HepG2 (cell line): ENCODE data around the gene MEGF11. TPM values are rescaled to one million over a fixed set of nuclear protein-coding genes. Genes with fewer than 3 reads are reported as not detected.

Source experiments
- ATAC-seq: fragments of 200-7000 bp; cut with Tn5 transposase; 3 replicates; pipeline ENCODE4 v1.9.1; 2020; ENCODE audit warnings: mild to moderate bottlenecking, moderate library complexity
- BruUV-seq: library from RNA; stranded (reverse); fragments of 400-500 nt; replicated peaks from 2 replicates; lab custom pipeline; 2021; lab: Mats Ljungman, UMichigan
- CTCF ChIA-PET: fragments of 300-600 bp; formaldehyde crosslinking; extraction: SDS; loops from one replicate; lab custom pipeline; 2021; ENCODE audit warnings: low total read pairs, inconsistent platforms, low intra/inter-chr PET ratio; lab: Yijun Ruan, JAX
- POLR2A ChIA-PET: fragments of 350-600 bp; sonication (Branson Sonifier 250); formaldehyde crosslinking; loops from one replicate; lab custom pipeline; 2020; ENCODE audit warnings: antibody characterized with exemption, inconsistent platforms; lab: Yijun Ruan, JAX
- DNase-seq: peaks from one replicate; pipeline ENCODE4 v3.0.0-alpha.2; 2015; ENCODE audit warnings: low spot score
- FAIRE-seq: peaks from 3 replicates; lab custom pipeline; 2011; peaks lifted over from hg19 to GRCh38; lab: Jason Lieb, UNC
- H2AFZ ChIP-seq: one replicate; pipeline ENCODE4 v1.6.1; 2011; ENCODE audit warnings: low read length, inconsistent platforms
- H3K27ac ChIP-seq: fragments of 300-600 bp; 3 replicates; pipeline ENCODE4 v1.8.0; 2011; ENCODE audit warnings: mixed run types, mild to moderate bottlenecking, mixed read lengths, low read length, inconsistent platforms; ENCODE audit not compliant: insufficient read depth; ENCODE audit errors: extremely low read length
- H3K27me3 ChIP-seq, 2 experiments: fragments of 200-600 bp in 1 of 2; 2 replicates in 1 of 2; 3 replicates in 1 of 2; pipeline versions ENCODE4 v1.6.0 to v1.8.0; 2011; ENCODE audit warnings: low read length in 2 of 2, mild to moderate bottlenecking in 2 of 2, moderate library complexity in 2 of 2, inconsistent platforms in 1 of 2; ENCODE audit not compliant: insufficient read depth in 2 of 2, control insufficient read depth in 1 of 2
- H3K36me3 ChIP-seq, 2 experiments: fragments of 200-600 bp in 1 of 2; replicated peaks in 1 of 2; 2 replicates in 1 of 2; 3 replicates in 1 of 2; pipeline versions ENCODE4 v1.5.1 to v1.8.0; 2011; ENCODE audit warnings: low read length in 2 of 2, inconsistent platforms in 1 of 2; ENCODE audit not compliant: insufficient read depth in 2 of 2, control insufficient read depth in 1 of 2
- H3K4me1 ChIP-seq: 2 replicates; pipeline ENCODE4 v1.5.1; 2012; ENCODE audit warnings: low read length, inconsistent platforms; ENCODE audit not compliant: insufficient read depth
- H3K4me2 ChIP-seq: 2 replicates; pipeline ENCODE4 v1.6.0; 2011; ENCODE audit warnings: low read depth, low read length, inconsistent platforms
- H3K4me3 ChIP-seq, 3 experiments: fragments of 200-600 bp in 1 of 3; sonication (generic), shearing (Covaris generic) in 1 of 3; replicated peaks in 1 of 3; 2 replicates each; pipeline ENCODE4 v1.5.1; 2011 to 2016; ENCODE audit warnings: low read length in 3 of 3, inconsistent platforms in 2 of 3, low read depth in 2 of 3, mild to moderate bottlenecking in 2 of 3, control low read depth in 1 of 3, mixed read lengths in 1 of 3; ENCODE audit not compliant: insufficient read depth in 1 of 3
- H3K79me2 ChIP-seq: one replicate; pipeline ENCODE4 v1.6.1; 2011; ENCODE audit warnings: low read length, inconsistent platforms; ENCODE audit not compliant: insufficient read depth
- H3K9ac ChIP-seq: 2 replicates; pipeline ENCODE4 v1.6.0; 2011; ENCODE audit warnings: mild to moderate bottlenecking, low read depth, low read length, inconsistent platforms; ENCODE audit not compliant: insufficient read depth
- H3K9me3 ChIP-seq: 2 replicates; pipeline ENCODE4 v1.5.1; 2012; ENCODE audit warnings: mild to moderate bottlenecking, low read length
- H4K20me1 ChIP-seq: 2 replicates; pipeline ENCODE4 v1.6.0; 2011; ENCODE audit warnings: inconsistent platforms, mild to moderate bottlenecking, low read length, moderate library complexity; ENCODE audit not compliant: insufficient read depth
- GATAD1 ChIP-seq: IDR thresholded peaks from 2 replicates; pipeline ENCODE4 v1.6.1; 2016; ENCODE audit warnings: missing genetic modification reagents, missing compliant biosample characterization
- MXI1 ChIP-seq: IDR thresholded peaks from 3 replicates; pipeline ENCODE4 v1.6.1; 2012; ENCODE audit warnings: low read depth, low read length, inconsistent platforms, borderline replicate concordance
- NCOR1 ChIP-seq: fragments of 200-600 bp; sonication (generic); IDR thresholded peaks from 2 replicates; pipeline ENCODE4 v1.7.0; 2017; ENCODE audit warnings: antibody characterized with exemption, low read length, borderline replicate concordance
- RARA ChIP-seq: IDR thresholded peaks from 2 replicates; pipeline ENCODE4 v1.6.1; 2016; ENCODE audit warnings: missing genetic modification reagents, missing compliant biosample characterization
- SIX4 ChIP-seq: sonication (generic); formaldehyde crosslinking; IDR thresholded peaks from 2 replicates; pipeline ENCODE4 v1.4.0; 2020; ENCODE audit warnings: missing genetic modification reagents
- SKI ChIP-seq: fragments of 450-650 bp; IDR thresholded peaks from one replicate; pipeline ENCODE4 v1.6.1; 2018; ENCODE audit warnings: mild to moderate bottlenecking; ENCODE audit not compliant: partially characterized antibody
- SP4 ChIP-seq: sonication (generic); formaldehyde crosslinking; IDR thresholded peaks from 2 replicates; pipeline ENCODE4 v1.8.1; 2023; ENCODE audit warnings: mild to moderate bottlenecking, missing genetic modification reagents
- XBP1 ChIP-seq: sonication (generic); formaldehyde crosslinking; IDR thresholded peaks from 2 replicates; pipeline ENCODE4 v1.5.0; 2020; ENCODE audit warnings: missing genetic modification reagents
- XRCC5 ChIP-seq: fragments of 200-400 bp; formaldehyde crosslinking; optimal IDR thresholded peaks from 2 replicates; pipeline ENCODE3; 2017; ENCODE audit warnings: mild to moderate bottlenecking, low read length
- ZFP36 ChIP-seq: fragments of 150-350 bp; IDR thresholded peaks from 2 replicates; pipeline ENCODE4 v1.6.1; 2018; ENCODE audit warnings: borderline replicate concordance, low read length, low read depth; ENCODE audit not compliant: partially characterized antibody
- ZFP36L2 ChIP-seq: sonication (generic); formaldehyde crosslinking; IDR thresholded peaks from 2 replicates; pipeline ENCODE4 v1.4.0; 2020; ENCODE audit warnings: missing genetic modification reagents
- ZFP82 ChIP-seq: sonication (generic); formaldehyde crosslinking; IDR thresholded peaks from 2 replicates; pipeline ENCODE4 v1.5.1; 2020; ENCODE audit warnings: mild to moderate bottlenecking, missing genetic modification reagents, borderline replicate concordance
- ZNF317 ChIP-seq: sonication (generic); formaldehyde crosslinking; IDR thresholded peaks from 2 replicates; pipeline ENCODE4 v1.5.0; 2020; ENCODE audit warnings: mild to moderate bottlenecking, missing genetic modification reagents
- ZNF83 ChIP-seq: sonication (generic); formaldehyde crosslinking; IDR thresholded peaks from 2 replicates; pipeline ENCODE4 v1.4.0; 2020; ENCODE audit warnings: missing genetic modification reagents, mild to moderate bottlenecking, borderline replicate concordance
- ZNF891 ChIP-seq: sonication (generic); formaldehyde crosslinking; IDR thresholded peaks from 2 replicates; pipeline ENCODE4 v1.5.0; 2020; ENCODE audit warnings: mild to moderate bottlenecking, missing genetic modification reagents
- ZSCAN25 ChIP-seq: sonication (generic); formaldehyde crosslinking; IDR thresholded peaks from 2 replicates; pipeline ENCODE4 v1.8.0; 2022; ENCODE audit warnings: mild to moderate bottlenecking, missing genetic modification reagents
- WGBS: methylation state at CpG from one replicate; pipeline ENCODE4 v1.1.6; 2017; ENCODE audit warnings: low lambda C conversion rate; 5-methylcytosine and 5-hydroxymethylcytosine counted together
- in situ Hi-C: cut with HindIII; loops from 2 replicates; pipeline ENCODE4 v1.10.0; 2017; ENCODE audit warnings: low pct_unique_long_range_greater_than_20kb; ENCODE audit not compliant: extremely low pct_ligation_motif_present
- intact Hi-C: fragments of 100-400 bp; cut with micrococcal nuclease; formaldehyde crosslinking; loops from one replicate; pipeline ENCODE4 v1.10.0; 2022; ENCODE audit not compliant: unreplicated experiment
- polyA plus RNA-seq, 8 experiments: library from polyadenylated mRNA; depleted of rRNA in 3 of 8; stranded (reverse) in 7 of 8; unstranded in 1 of 8; fragments of >200 nt; fragmentation: Illumina TruSeq in 4 of 8; extraction: Trizol in 4 of 8; gene quantifications; 2 replicates each; pipeline versions ENCODE4 v1.2.1 to v1.2.3, GENCODE V29; 2011 to 2016; ENCODE audit warnings: low read depth in 4 of 8, missing spikeins in 1 of 8, mixed read lengths in 1 of 8; ENCODE audit not compliant: insufficient read depth in 1 of 8
- total RNA-seq, 5 experiments: library from RNA; depleted of rRNA; stranded (reverse); fragments of >200 nt; fragmentation: Illumina TruSeq; extraction: Trizol; gene quantifications; 2 replicates each; pipeline ENCODE4 v1.2.3, GENCODE V29; 2016; ENCODE audit warnings: low read depth in 1 of 5
- TF ChIP-seq, protein P1 (sequence below): sonication (generic); formaldehyde crosslinking; conservative IDR thresholded peaks from 2 replicates; pipeline ENCODE4 v1.8.0; 2022; ENCODE audit warnings: mild to moderate bottlenecking, moderate library complexity, missing genetic modification reagents
- TF ChIP-seq, protein P2 (sequence below): sonication (generic); IDR thresholded peaks from 2 replicates; pipeline ENCODE4 v1.6.1; 2016; ENCODE audit warnings: low read depth, borderline replicate concordance
- TF ChIP-seq, protein P3 (sequence below): sonication (generic); formaldehyde crosslinking; IDR thresholded peaks from 2 replicates; pipeline ENCODE4 v1.4.0; 2020; ENCODE audit warnings: missing genetic modification reagents, borderline replicate concordance
- TF ChIP-seq, protein P4 (sequence below): sonication (generic); formaldehyde crosslinking; IDR thresholded peaks from 2 replicates; pipeline ENCODE4 v1.4.0; 2020; ENCODE audit warnings: mild to moderate bottlenecking, missing genetic modification reagents

The MEGF11 gene
- total and polyA plus RNA-seq, 2 of the 13 experiments (the other 11 are each of a cell fraction or from before 2014, with no cell fraction given): not detected

DNA sequence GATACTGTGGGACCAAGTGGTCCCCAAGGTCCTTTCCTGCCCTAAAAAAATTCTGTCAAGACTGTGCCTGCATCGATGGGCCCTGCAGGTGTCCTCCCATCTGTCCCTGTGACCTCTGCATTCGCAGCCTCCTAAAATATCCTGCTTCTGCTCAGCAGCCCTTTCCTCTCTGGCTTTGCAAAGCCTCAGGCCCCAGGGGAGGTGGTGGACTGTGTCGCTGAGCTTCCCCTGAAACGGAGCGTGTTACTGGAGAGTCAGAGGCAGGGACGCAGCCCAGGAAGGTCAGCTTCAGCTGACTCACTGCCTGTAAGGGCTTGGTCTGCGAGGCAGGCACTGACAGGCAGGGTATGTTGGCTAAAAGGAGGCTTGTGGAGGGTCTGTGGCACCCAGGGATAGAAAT, 274.2 kb downstream of the MEGF11 start:
- no peak for DNase-seq
- peaks cover 6 to 22% of the 10 kb centered on the region in 2 experiments; a peak in 4 of 5 replicates for H3K27me3 ChIP-seq
- TF ChIP-seq ZFP36L2 (CRISPR knock-in tag) (no peak), NCOR1 (no peak), ZNF83 (CRISPR knock-in tag) (no peak), SKI (no peak), XBP1 (CRISPR knock-in tag) (no peak), SP4 (CRISPR knock-in tag) (no peak), ZSCAN25 (CRISPR knock-in tag) (no peak), SIX4 (no peak), GATAD1 (CRISPR knock-in tag) (no peak), MXI1 (no peak), ZFP82 (CRISPR knock-in tag) (no peak), RARA (CRISPR knock-in tag) (no peak), XRCC5 (no peak), ZNF317 (CRISPR knock-in tag) (no peak), ZNF891 (CRISPR knock-in tag) (no peak), ZFP36 (no peak)
- TF ChIP-seq, protein P1, sequence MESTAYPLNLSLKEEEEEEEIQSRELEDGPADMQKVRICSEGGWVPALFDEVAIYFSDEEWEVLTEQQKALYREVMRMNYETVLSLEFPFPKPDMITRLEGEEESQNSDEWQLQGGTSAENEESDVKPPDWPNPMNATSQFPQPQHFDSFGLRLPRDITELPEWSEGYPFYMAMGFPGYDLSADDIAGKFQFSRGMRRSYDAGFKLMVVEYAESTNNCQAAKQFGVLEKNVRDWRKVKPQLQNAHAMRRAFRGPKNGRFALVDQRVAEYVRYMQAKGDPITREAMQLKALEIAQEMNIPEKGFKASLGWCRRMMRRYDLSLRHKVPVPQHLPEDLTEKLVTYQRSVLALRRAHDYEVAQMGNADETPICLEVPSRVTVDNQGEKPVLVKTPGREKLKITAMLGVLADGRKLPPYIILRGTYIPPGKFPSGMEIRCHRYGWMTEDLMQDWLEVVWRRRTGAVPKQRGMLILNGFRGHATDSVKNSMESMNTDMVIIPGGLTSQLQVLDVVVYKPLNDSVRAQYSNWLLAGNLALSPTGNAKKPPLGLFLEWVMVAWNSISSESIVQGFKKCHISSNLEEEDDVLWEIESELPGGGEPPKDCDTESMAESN (CRISPR knock-in tag): no peak
- TF ChIP-seq, protein P2, sequence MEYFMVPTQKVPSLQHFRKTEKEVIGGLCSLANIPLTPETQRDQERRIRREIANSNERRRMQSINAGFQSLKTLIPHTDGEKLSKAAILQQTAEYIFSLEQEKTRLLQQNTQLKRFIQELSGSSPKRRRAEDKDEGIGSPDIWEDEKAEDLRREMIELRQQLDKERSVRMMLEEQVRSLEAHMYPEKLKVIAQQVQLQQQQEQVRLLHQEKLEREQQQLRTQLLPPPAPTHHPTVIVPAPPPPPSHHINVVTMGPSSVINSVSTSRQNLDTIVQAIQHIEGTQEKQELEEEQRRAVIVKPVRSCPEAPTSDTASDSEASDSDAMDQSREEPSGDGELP: no peak
- TF ChIP-seq, protein P3, sequence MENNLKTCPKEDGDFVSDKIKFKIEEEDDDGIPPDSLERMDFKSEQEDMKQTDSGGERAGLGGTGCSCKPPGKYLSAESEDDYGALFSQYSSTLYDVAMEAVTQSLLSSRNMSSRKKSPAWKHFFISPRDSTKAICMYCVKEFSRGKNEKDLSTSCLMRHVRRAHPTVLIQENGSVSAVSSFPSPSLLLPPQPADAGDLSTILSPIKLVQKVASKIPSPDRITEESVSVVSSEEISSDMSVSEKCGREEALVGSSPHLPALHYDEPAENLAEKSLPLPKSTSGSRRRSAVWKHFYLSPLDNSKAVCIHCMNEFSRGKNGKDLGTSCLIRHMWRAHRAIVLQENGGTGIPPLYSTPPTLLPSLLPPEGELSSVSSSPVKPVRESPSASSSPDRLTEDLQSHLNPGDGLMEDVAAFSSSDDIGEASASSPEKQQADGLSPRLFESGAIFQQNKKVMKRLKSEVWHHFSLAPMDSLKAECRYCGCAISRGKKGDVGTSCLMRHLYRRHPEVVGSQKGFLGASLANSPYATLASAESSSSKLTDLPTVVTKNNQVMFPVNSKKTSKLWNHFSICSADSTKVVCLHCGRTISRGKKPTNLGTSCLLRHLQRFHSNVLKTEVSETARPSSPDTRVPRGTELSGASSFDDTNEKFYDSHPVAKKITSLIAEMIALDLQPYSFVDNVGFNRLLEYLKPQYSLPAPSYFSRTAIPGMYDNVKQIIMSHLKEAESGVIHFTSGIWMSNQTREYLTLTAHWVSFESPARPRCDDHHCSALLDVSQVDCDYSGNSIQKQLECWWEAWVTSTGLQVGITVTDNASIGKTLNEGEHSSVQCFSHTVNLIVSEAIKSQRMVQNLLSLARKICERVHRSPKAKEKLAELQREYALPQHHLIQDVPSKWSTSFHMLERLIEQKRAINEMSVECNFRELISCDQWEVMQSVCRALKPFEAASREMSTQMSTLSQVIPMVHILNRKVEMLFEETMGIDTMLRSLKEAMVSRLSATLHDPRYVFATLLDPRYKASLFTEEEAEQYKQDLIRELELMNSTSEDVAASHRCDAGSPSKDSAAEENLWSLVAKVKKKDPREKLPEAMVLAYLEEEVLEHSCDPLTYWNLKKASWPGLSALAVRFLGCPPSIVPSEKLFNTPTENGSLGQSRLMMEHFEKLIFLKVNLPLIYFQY (CRISPR knock-in tag): no peak
- TF ChIP-seq, protein P4, sequence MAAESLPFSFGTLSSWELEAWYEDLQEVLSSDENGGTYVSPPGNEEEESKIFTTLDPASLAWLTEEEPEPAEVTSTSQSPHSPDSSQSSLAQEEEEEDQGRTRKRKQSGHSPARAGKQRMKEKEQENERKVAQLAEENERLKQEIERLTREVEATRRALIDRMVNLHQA (CRISPR knock-in tag): no peak
- TF ChIP-seq, all 625 proteins: peak for 0
- no peaks in the 10 kb centered on the region for H3K4me1 ChIP-seq
- no peaks in the 10 kb centered on the region for H3K36me3 ChIP-seq
- in situ Hi-C loops (no loop called here), intact Hi-C loops (no loop called here)
- no peak overlapping the region for H3K27ac ChIP-seq
- WGBS: 5% methylated on average over 6 of the region's 7 CpGs
- no peak overlapping the region for H2AFZ ChIP-seq
- no peaks in the 10 kb centered on the region for H4K20me1 ChIP-seq
- POLR2A ChIA-PET: no interaction called here
- ATAC-seq: no peak
- CTCF ChIA-PET: no interaction called here
- no peaks in the 10 kb centered on the region for H3K9me3 ChIP-seq
- no peak overlapping the region for H3K9ac ChIP-seq
- no peak overlapping the region for H3K4me3 ChIP-seq
- no TSS peak for BruUV-seq
- H3K4me2 ChIP-seq: no peak overlapping the region
- H3K79me2 ChIP-seq: no peaks in the 10 kb centered on the region
- no peak for FAIRE-seq
